Measurements from ENCODE around the gene TLK2. TPM values are rescaled to one million over a fixed set of nuclear protein-coding genes. Genes with fewer than 3 reads are reported as not detected.
"Not testable (repeated sequence)": the region's sequence is repeated elsewhere in the genome, so short reads cannot be mapped to it uniquely, and the experiment has no call there.

The TLK2 gene
- total and polyA plus RNA-seq, 2 experiments from 2014 or later = 19.6 to 56.1 TPM

GRCh38 chr17:62473030-62473982 lies 5.3 kb upstream of the TLK2 start:
- not testable (repeated sequence) for H4K20me1 ChIP-seq (replicated peaks; ENCODE audit: insufficient read depth); H2AFZ ChIP-seq; H3K9me2 ChIP-seq (ENCODE audit: insufficient read depth); H3K36me3 ChIP-seq (ENCODE audit: insufficient read depth); H3K4me3 Mint-ChIP-seq; H3K27me3 ChIP-seq (ENCODE audit: insufficient read depth); H3K9me3 Mint-ChIP-seq; H3F3A ChIP-seq (replicated peaks; ENCODE audit: low read depth); H3K4me3 ChIP-seq
- peaks cover 15% of the 10 kb centered on the region for H3K4me1 ChIP-seq (ENCODE audit: insufficient read depth)
- H3K79me2 ChIP-seq (replicated peaks; ENCODE audit: insufficient read depth) = peaks cover 12% of the 10 kb centered on the region
- DNase-seq (ENCODE audit: low spot score) = peak; percentile 9
- H3K36me3 Mint-ChIP-seq (ENCODE audit: low read depth) = peaks cover 12% of the 10 kb centered on the region
- ATAC-seq = peak; percentile 30
- peak overlapping the region; percentile 34; the same call in 1 of the 2 replicates for H3K4me2 ChIP-seq
- peaks cover 21% of the 10 kb centered on the region for H3K4me1 Mint-ChIP-seq
- H3K27ac ChIP-seq (ENCODE audit: low read depth) = peak overlapping the region; percentile 76
- peak overlapping the region; percentile 89 for H3K27ac Mint-ChIP-seq
- peaks cover 13% of the 10 kb centered on the region for H3K27me3 Mint-ChIP-seq (ENCODE audit: insufficient read depth, low read depth, poor library complexity)

GRCh38 chr17:62477111-62477510 lies 1.5 kb upstream of the TLK2 start:
- H3F3A ChIP-seq (replicated peaks; ENCODE audit: low read depth); H2AFZ ChIP-seq; DNase-seq (ENCODE audit: low spot score); H3K27me3 ChIP-seq (ENCODE audit: insufficient read depth); H3K9me2 ChIP-seq (ENCODE audit: insufficient read depth); H3K36me3 ChIP-seq (ENCODE audit: insufficient read depth); H3K27ac Mint-ChIP-seq; H3K9me3 Mint-ChIP-seq; H3K27ac ChIP-seq (ENCODE audit: low read depth); ATAC-seq; H4K20me1 ChIP-seq (replicated peaks; ENCODE audit: insufficient read depth): not testable (repeated sequence)
- Mint-ChIP-seq H3K36me3 (ENCODE audit: low read depth) (peaks cover 28% of the 10 kb centered on the region), H3K4me3 (peak overlapping the region; percentile 67), H3K27me3 (ENCODE audit: insufficient read depth, low read depth, poor library complexity) (peaks cover 18% of the 10 kb centered on the region), H3K4me1 (peaks cover 19% of the 10 kb centered on the region)
- Histone ChIP-seq H3K79me2 (replicated peaks; ENCODE audit: insufficient read depth) (peaks cover 39% of the 10 kb centered on the region), H3K4me1 (ENCODE audit: insufficient read depth) (peaks cover 15% of the 10 kb centered on the region), H3K4me3 (peak overlapping the region; percentile 62; the same call in 1 of the 2 replicates), H3K4me2 (peak overlapping the region; percentile 85)

GRCh38 chr17:62477718-62478408 lies 762 bp upstream of the TLK2 start:
- not testable (repeated sequence) for H3K27ac ChIP-seq (ENCODE audit: low read depth); H3K9me3 Mint-ChIP-seq; H3K9me2 ChIP-seq (ENCODE audit: insufficient read depth); H3K36me3 ChIP-seq (ENCODE audit: insufficient read depth); H3F3A ChIP-seq (replicated peaks; ENCODE audit: low read depth); H3K27me3 ChIP-seq (ENCODE audit: insufficient read depth); H4K20me1 ChIP-seq (replicated peaks; ENCODE audit: insufficient read depth); H2AFZ ChIP-seq; H3K27ac Mint-ChIP-seq
- Mint-ChIP-seq H3K36me3 (ENCODE audit: low read depth) (peaks cover 34% of the 10 kb centered on the region), H3K4me3 (peak overlapping the region; percentile 67), H3K27me3 (ENCODE audit: insufficient read depth, low read depth, poor library complexity) (peaks cover 15% of the 10 kb centered on the region), H3K4me1 (peaks cover 17% of the 10 kb centered on the region)
- Histone ChIP-seq H3K79me2 (replicated peaks; ENCODE audit: insufficient read depth) (peaks cover 46% of the 10 kb centered on the region), H3K4me1 (ENCODE audit: insufficient read depth) (peaks cover 13% of the 10 kb centered on the region), H3K4me2 (peak overlapping the region; percentile 85), H3K4me3 (peak overlapping the region; percentile 62)
- ATAC-seq = peak; percentile 12
- peak; percentile 48 for DNase-seq (ENCODE audit: low spot score)

GRCh38 chr17:62478880-62479638 lies 434 bp downstream of the TLK2 start:
- Histone ChIP-seq H3K79me2 (replicated peaks; ENCODE audit: insufficient read depth) (peaks cover 58% of the 10 kb centered on the region), H3K4me2 (peak overlapping the region; percentile 96), H3K4me3 (peak overlapping the region; percentile 88)
- DNase-seq (ENCODE audit: low spot score) (peak; percentile 37), ATAC-seq (peak; percentile 59)
- Mint-ChIP-seq H3K4me3 (peak overlapping the region; percentile 96), H3K4me1 (peaks cover 12% of the 10 kb centered on the region; the same call in 2 of the 3 replicates), H3K36me3 (ENCODE audit: low read depth) (peaks cover 40% of the 10 kb centered on the region)
- H3K27me3 ChIP-seq (ENCODE audit: insufficient read depth); H4K20me1 ChIP-seq (replicated peaks; ENCODE audit: insufficient read depth); H3K4me1 ChIP-seq (ENCODE audit: insufficient read depth); H3K9me2 ChIP-seq (ENCODE audit: insufficient read depth); H2AFZ ChIP-seq; H3K27me3 Mint-ChIP-seq (ENCODE audit: insufficient read depth, low read depth, poor library complexity); H3F3A ChIP-seq (replicated peaks; ENCODE audit: low read depth); H3K36me3 ChIP-seq (ENCODE audit: insufficient read depth); H3K9me3 Mint-ChIP-seq; H3K27ac Mint-ChIP-seq; H3K27ac ChIP-seq (ENCODE audit: low read depth): not testable (repeated sequence)

GRCh38 chr17:62479639-62480258 lies 1.1 kb downstream of the TLK2 start:
- H3K36me3 ChIP-seq (ENCODE audit: insufficient read depth); H3K9me3 Mint-ChIP-seq; H3K27ac ChIP-seq (ENCODE audit: low read depth); H3K27me3 ChIP-seq (ENCODE audit: insufficient read depth); H3K9me2 ChIP-seq (ENCODE audit: insufficient read depth); H3K27me3 Mint-ChIP-seq (ENCODE audit: insufficient read depth, low read depth, poor library complexity); H3F3A ChIP-seq (replicated peaks; ENCODE audit: low read depth); H3K4me1 ChIP-seq (ENCODE audit: insufficient read depth): not testable (repeated sequence)
- Histone ChIP-seq H2AFZ (peak overlapping the region; percentile 38; the same call in 1 of the 2 replicates), H4K20me1 (replicated peaks; ENCODE audit: insufficient read depth) (peaks cover 14% of the 10 kb centered on the region), H3K4me2 (peak overlapping the region; percentile 96), H3K79me2 (replicated peaks; ENCODE audit: insufficient read depth) (peaks cover 65% of the 10 kb centered on the region), H3K4me3 (peak overlapping the region; percentile 88)
- ATAC-seq (peak; percentile 16; the same call in 2 of the 3 replicates), DNase-seq (ENCODE audit: low spot score) (peak; percentile 40)
- H3K36me3 Mint-ChIP-seq (ENCODE audit: low read depth) = peaks cover 41% of the 10 kb centered on the region
- H3K4me1 Mint-ChIP-seq = peaks cover 12% of the 10 kb centered on the region; the same call in 2 of the 3 replicates
- H3K27ac Mint-ChIP-seq = peak overlapping the region; percentile 93
- peak overlapping the region; percentile 96 for H3K4me3 Mint-ChIP-seq
